ENCODE measurements around the gene LTBP4.

The LTBP4 gene

DNA sequence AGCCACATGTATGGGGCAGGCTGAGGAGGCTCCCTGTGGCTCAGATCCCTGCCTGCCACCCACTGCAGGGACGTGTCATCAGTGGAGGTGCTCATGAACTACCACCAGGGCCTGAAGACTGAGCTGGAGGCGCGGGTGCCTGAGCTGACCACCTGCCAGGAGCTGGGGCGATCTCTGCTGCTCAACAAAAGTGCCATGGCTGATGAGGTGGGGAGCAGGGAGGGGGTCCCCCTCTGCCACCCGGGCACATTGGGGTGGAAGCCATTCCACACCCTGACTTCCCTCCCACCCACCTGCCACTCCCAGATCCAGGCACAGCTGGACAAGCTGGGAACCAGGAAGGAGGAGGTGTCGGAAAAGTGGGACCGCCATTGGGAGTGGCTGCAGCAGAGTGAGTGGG lies 35.8 kb upstream of the LTBP4 start:
- Histone ChIP-seq H3K27ac (no peak overlapping the region), H3K9ac (no peak overlapping the region), H3K9me3 (replicated peaks in 1 of 11) (no peaks in the 10 kb centered on the region), H3K36me3 (no peaks in the 10 kb centered on the region), H3K27me3 (peaks cover 29 to 44% (median 40%) of the 10 kb centered on the region in 11 experiments), H3K4me1 (peaks cover 10 to 18% (median 16%) of the 10 kb centered on the region in 10 experiments), H3K4me3 (no peak overlapping the region), H3K4me2 (no peak overlapping the region), H4K20me1 (no peaks in the 10 kb centered on the region; a peak in 1 of 22 replicates)
- TF ChIP-seq Cebpa-rat (IDR thresholded peaks at IDR 0.05), result no peak

DNA sequence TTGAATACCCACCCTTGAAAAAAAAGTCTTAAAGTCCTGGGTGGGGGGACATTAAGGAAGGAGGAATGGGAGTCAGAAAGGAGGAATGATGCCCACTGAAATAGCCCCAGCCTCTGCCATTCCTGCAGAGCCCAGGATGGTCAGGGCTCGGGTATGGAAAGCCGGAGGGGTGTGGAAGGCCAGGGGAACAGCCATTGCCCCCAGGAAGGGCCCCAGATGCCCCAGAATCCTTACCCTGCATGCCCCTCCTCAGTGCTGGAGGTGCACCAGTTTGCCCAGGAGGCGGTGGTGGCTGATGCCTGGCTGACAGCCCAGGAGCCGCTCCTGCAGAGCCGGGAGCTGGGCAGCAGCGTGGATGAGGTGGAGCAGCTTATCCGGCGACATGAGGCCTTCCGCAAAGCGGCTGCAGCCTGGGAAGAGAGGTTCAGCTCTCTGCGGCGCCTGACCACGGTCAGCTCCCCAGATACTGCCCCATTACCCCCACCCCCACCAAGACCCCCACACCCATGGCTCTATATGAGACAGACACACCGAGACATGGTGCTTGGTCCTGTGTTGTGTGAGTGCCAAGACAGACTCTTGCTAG lies 35.2 kb upstream of the LTBP4 start:
- peaks cover 29 to 44% (median 40%) of the 10 kb centered on the region in 11 experiments for H3K27me3 ChIP-seq
- no peaks in the 10 kb centered on the region for H3K36me3 ChIP-seq
- H3K27ac ChIP-seq, result no peak overlapping the region
- no peak overlapping the region for H3K4me2 ChIP-seq
- H3K4me3 ChIP-seq, result no peak overlapping the region
- peaks cover 10 to 20% (median 18%) of the 10 kb centered on the region in 10 experiments for H3K4me1 ChIP-seq
- H3K9ac ChIP-seq, result no peak overlapping the region
- H4K20me1 ChIP-seq, result no peaks in the 10 kb centered on the region; a peak in 1 of 22 replicates
- no peak for TF ChIP-seq Cebpa-rat (IDR thresholded peaks at IDR 0.05)
- no peaks in the 10 kb centered on the region for H3K9me3 ChIP-seq (replicated peaks in 1 of 11)

DNA sequence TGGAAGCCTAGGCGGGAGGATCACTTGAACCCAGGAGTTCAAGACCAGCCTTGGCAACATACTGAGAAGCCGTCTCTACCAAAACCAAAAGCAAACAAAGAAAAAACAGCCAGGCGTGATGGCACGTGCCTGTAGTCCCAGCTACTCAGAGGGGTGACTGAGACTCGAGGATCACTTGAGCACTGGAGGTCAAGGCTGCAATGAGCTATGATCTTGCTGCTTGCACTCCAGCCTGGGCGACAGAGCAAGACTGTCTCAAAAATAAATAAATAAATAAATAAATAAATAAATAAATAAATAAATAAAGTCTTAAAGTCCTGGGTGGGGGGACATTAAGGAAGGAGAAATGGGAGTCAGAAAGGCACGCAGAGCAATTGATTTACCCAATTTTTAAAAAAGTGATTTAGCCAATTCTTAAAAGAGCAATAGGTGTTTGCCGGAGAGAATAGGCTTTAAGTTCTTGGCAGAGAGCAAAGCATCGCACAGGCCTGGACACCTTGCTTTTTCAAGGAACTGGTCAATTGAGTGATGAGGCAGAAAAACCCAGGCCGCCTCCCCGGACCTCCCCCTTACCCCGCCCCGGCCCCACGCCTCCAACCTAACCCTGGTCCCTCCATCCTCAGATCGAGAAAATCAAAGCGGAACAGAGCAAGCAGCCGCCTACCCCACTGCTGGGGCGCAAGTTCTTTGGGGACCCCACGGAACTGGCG lies 34.0 kb upstream of the LTBP4 start:
- H3K4me3 ChIP-seq, result no peak overlapping the region
- no peak for TF ChIP-seq Cebpa-rat (IDR thresholded peaks at IDR 0.05)
- H3K4me2 ChIP-seq, result no peak overlapping the region
- no peaks in the 10 kb centered on the region for H3K36me3 ChIP-seq
- no peaks in the 10 kb centered on the region; a peak in 1 of 22 replicates for H4K20me1 ChIP-seq
- H3K4me1 ChIP-seq, result peaks cover 10 to 26% (median 25%) of the 10 kb centered on the region in 10 experiments
- peaks cover 29 to 44% (median 40%) of the 10 kb centered on the region in 11 experiments for H3K27me3 ChIP-seq
- H3K9ac ChIP-seq, result no peak overlapping the region
- H3K9me3 ChIP-seq (replicated peaks in 1 of 11), result no peaks in the 10 kb centered on the region
- no peak overlapping the region for H3K27ac ChIP-seq

GRCh38 chr19:40567750-40568494 lies 33.2 kb upstream of the LTBP4 start:
- no peaks in the 10 kb centered on the region for H3K36me3 ChIP-seq
- H3K27me3 ChIP-seq, result peaks cover 29 to 44% (median 40%) of the 10 kb centered on the region in 11 experiments
- no peak for TF ChIP-seq Cebpa-rat (IDR thresholded peaks at IDR 0.05)
- no peak overlapping the region for H3K4me2 ChIP-seq
- H3K27ac ChIP-seq, result no peak overlapping the region
- H3K4me3 ChIP-seq, result no peak overlapping the region
- H3K4me1 ChIP-seq, result peaks cover 10 to 30% (median 27%) of the 10 kb centered on the region in 10 experiments
- H3K9me3 ChIP-seq (replicated peaks in 1 of 11), result no peaks in the 10 kb centered on the region
- no peaks in the 10 kb centered on the region; a peak in 1 of 22 replicates for H4K20me1 ChIP-seq
- no peak overlapping the region for H3K9ac ChIP-seq

DNA sequence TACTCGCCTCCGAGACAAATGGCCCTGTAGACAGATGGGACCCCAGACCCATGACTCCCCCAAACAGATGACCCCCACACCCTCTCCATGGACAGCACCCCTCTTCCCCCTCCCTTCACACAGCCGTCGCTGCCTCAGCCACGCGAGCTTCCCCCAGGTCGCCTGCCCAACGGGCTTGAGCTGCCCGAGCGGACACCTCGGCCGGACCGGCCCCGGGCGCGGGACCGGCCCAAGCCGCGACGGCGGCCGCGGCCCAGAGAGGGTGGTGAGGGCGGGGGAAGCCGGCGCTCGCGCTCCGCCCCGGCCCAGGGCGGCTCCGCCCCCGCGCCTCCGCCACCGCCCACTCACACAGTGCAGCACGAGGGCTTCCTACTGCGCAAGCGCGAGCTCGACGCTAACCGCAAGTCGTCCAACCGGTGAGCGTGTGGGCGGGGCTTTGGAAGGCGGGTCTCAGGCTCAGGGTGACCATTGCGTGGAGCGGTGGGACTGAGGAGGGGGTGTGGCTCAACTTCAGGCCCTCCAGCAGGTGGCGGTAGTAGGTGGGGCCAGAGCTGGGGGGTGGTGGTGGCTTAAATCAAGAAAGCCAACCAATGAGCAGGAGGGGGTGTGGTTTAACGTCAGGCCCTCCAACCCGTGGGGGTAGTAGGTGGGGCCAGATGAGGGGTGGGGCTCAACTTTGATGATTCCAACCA lies 30.7 kb upstream of the LTBP4 start:
- peaks cover 29 to 42% (median 40%) of the 10 kb centered on the region in 11 experiments for H3K27me3 ChIP-seq
- H3K4me1 ChIP-seq, result peaks cover 10 to 46% (median 42%) of the 10 kb centered on the region in 10 experiments
- H3K4me3 ChIP-seq, result peak overlapping the region; percentile 51 to 72 (median 58)
- no peak for TF ChIP-seq Cebpa-rat (IDR thresholded peaks at IDR 0.05)
- peak overlapping the region; percentile 56 to 80 (median 75); a peak in 21 of 22 replicates for H3K9ac ChIP-seq
- no peaks in the 10 kb centered on the region for H3K36me3 ChIP-seq
- H3K27ac ChIP-seq, result peak overlapping the region in 9 of 11 experiments; percentile 36 to 76 (median 66); a peak in 16 of 22 replicates
- H3K4me2 ChIP-seq, result peak overlapping the region; percentile 84 to 97 (median 92)
- no peaks in the 10 kb centered on the region for H3K9me3 ChIP-seq (replicated peaks in 1 of 11)
- H4K20me1 ChIP-seq, result no peaks in the 10 kb centered on the region; a peak in 1 of 22 replicates

- Histone ChIP-seq H3K4me2 (peak overlapping the region in 10 of 11 experiments; percentile 30 to 69 (median 44); a peak in 19 of 22 replicates), H4K20me1 (no peaks in the 10 kb centered on the region; a peak in 1 of 22 replicates), H3K27me3 (peaks cover 28 to 37% (median 35%) of the 10 kb centered on the region in 11 experiments), H3K9ac (no peak overlapping the region), H3K4me3 (no peak overlapping the region; a peak in 1 of 20 replicates), H3K4me1 (peaks cover 15 to 51% (median 48%) of the 10 kb centered on the region in 10 experiments), H3K9me3 (replicated peaks in 1 of 11) (no peaks in the 10 kb centered on the region), H3K27ac (no peak overlapping the region), H3K36me3 (no peaks in the 10 kb centered on the region)
- no peak for TF ChIP-seq Cebpa-rat (IDR thresholded peaks at IDR 0.05)
Observed at GRCh38 chr19:40571005-40571318, 30.2 kb upstream of the LTBP4 start.

- Histone ChIP-seq H3K4me3 (no peak overlapping the region), H3K9me3 (replicated peaks in 1 of 11) (no peaks in the 10 kb centered on the region), H3K36me3 (no peaks in the 10 kb centered on the region), H3K9ac (0 out of 22 replicates have a peak overlapping the region, but pooled peaks of 1 of the 11 experiments have one; percentile 44), H3K4me2 (peak overlapping the region in 9 of 11 experiments; percentile 0 to 69 (median 49); a peak in 16 of 22 replicates), H4K20me1 (no peaks in the 10 kb centered on the region), H3K27me3 (peaks cover 19 to 27% (median 25%) of the 10 kb centered on the region in 11 experiments), H3K27ac (peak overlapping the region in 5 of 11 experiments; percentile 5 to 40 (median 15); a peak in 5 of 22 replicates), H3K4me1 (peaks cover 17 to 54% (median 50%) of the 10 kb centered on the region in 10 experiments)
- TF ChIP-seq Cebpa-rat (IDR thresholded peaks at IDR 0.05), result no peak
Observed at GRCh38 chr19:40571831-40572495, 29.2 kb upstream of the LTBP4 start.

DNA sequence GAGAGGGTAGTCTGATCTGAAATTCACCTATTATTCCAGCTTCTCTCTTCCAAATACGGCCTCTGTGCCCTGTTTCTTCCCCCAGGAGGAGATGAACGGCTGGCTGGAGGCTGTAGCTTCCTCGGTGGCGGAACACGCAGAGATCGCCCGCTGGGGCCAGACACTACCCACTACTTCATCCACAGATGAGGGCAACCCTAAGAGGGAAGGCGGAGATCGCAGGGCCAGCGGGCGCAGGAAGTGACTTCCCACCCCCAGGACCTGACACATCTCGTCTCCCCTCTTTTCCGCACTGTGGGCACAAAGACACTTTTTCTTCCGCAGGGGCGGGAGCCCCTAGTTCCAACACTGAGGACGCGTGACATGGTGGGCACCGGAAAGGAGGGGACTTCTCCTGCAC lies 25.8 kb upstream of the LTBP4 start:
- H3K4me3 ChIP-seq, result peak overlapping the region in 8 of 10 experiments; percentile 70 to 90 (median 82); a peak in 15 of 20 replicates
- H3K36me3 ChIP-seq, result peaks cover 2 to 23% (median 15%) of the 10 kb centered on the region in 11 experiments; a peak in 21 of 22 replicates
- peaks cover 0 to 3% (median 0%) of the 10 kb centered on the region in 11 experiments; a peak in 2 of 22 replicates for H4K20me1 ChIP-seq
- no peaks in the 10 kb centered on the region for H3K9me3 ChIP-seq (replicated peaks in 1 of 11)
- H3K9ac ChIP-seq, result peak overlapping the region in 9 of 11 experiments; percentile 85 to 90 (median 88); a peak in 17 of 22 replicates
- H3K27ac ChIP-seq, result peak overlapping the region in 9 of 11 experiments; percentile 81 to 97 (median 91); a peak in 18 of 22 replicates
- H3K4me2 ChIP-seq, result peak overlapping the region; percentile 83 to 100 (median 93); a peak in 21 of 22 replicates
- H3K4me1 ChIP-seq, result peaks cover 37 to 75% (median 71%) of the 10 kb centered on the region in 10 experiments
- no peak for TF ChIP-seq Cebpa-rat (IDR thresholded peaks at IDR 0.05)
- H3K27me3 ChIP-seq, result no peaks in the 10 kb centered on the region

Data from BLaER1 treated with 17β-estradiol and CSF1 and Interleukin-3, amounts not matched to agents 10 nM and 100 nM (cell line).